GM23248 (cell line): Measurements from ENCODE around the gene UNC93A.

Experiments used
- EZH2 ChIP-seq: fragments of 200-600 bp; sonication (generic); IDR thresholded peaks from 2 replicates; pipeline ENCODE4 v1.6.1; 2018; ENCODE audit warnings: antibody characterized with exemption, mild to moderate bottlenecking; ENCODE audit not compliant: insufficient read depth, poor library complexity, severe bottlenecking
- EZH2phosphoT487 ChIP-seq: fragments of 200-600 bp; sonication (generic); IDR thresholded peaks from 2 replicates; pipeline ENCODE4 v1.6.1; 2018; ENCODE audit warnings: antibody characterized with exemption, moderate library complexity, mild to moderate bottlenecking, low read depth; ENCODE audit not compliant: insufficient read depth

GRCh38 chr6:167293088-167293589, 2.0 kb downstream of the UNC93A start:
- TF ChIP-seq EZH2 (no peak), EZH2phosphoT487 (no peak)
